EL (cell line): Measurements from ENCODE around the gene IL21R.
A peak's percentile ranks its signal among the peaks of the same experiment; 100 is the strongest.

Experiments
- DNase-seq: peaks from one replicate; pipeline ENCODE4 v3.0.0-alpha.2; 2016

The IL21R gene

DNA sequence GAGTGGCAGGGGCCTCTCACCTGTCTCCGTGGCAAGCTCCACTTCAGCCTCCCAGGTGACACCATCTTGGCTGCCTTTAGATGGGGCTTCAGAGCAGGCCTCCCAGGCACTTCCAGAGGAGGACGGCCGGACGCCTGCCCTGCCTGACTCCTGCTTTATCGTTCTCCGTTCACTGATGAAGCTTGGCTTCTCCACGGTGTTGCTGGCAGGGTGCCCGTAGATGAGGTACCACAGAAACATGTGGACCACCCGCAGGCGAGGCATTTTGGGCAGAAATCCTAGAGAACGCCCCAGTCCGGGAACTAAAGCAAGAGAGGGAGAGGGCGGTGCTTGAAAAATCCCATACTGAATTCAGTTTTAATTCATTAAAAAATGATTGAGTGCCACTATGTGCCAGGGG is 93.2 kb downstream of the IL21R start:
- peak; percentile 56 for DNase-seq

GRCh38 chr16:27498031-27498825 is 96.3 kb downstream of the IL21R start:
- DNase-seq = no peak

DNA sequence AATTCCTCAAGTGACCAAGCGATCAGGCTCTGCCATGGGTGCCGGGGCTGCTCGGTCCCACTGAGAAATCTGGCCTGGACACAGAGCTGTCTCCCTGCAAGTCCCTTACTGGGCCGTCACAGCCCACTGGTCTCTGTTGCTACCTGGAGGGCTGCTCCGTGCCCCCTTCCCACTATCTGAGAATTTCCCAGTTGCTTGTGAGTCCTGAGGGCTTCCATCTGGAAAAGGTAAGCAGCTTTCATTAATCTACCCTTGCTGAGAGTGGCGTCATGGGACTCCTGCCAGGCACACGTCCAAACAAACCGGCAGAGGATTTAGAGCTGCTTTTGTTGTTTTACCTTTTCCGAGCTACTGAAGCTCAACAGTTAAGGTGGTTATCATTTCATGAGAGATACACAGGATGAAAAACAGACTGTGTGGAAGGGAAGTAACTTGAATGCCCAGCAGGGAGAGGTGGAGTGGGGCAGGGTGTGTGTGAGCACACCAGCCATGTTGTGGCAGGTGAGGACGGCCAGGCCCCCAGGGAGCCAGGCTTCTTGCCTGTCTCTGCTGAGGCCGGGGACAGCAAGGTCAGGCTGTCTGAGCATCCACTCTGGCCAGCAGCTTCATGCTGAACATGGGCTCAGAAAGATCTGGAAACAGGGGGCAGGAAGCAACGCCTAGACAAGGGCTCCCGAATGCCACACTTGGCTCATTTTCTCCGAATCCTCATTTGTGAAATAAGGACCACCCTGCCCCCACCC is 97.1 kb downstream of the IL21R start:
- DNase-seq = no peak

DNA sequence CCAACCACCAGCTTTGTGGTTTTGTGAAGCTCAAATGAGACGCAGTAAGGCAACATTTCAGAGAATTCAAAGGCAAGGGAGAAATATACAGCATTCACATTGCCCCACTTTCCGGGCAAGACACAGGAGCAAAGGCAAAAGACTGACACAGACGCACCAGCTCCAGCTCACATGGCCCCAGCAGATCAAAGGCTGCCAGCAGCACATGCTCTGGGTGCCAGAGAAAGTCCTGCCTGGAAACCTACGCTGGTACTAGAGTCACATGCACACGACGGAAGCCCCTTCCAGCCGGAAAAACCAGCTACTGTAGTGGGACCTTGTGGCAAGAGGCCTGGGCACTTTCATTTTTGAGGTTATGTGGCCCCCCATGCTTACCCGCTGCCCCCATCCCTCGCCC is 97.7 kb downstream of the IL21R start:
- DNase-seq = no peak

- DNase-seq = no peak
Observed at GRCh38 chr16:27500801-27501200, 98.8 kb downstream of the IL21R start.
